Gastroesophageal sphincter (tissue), 3 donors: ENCODE measurements around the gene ADAMTS19.

Experiments used
- CTCF ChIP-seq, 4 experiments: fragments of 200-600 bp in 2 of 4; fragments of 450-650 bp in 2 of 4; sonication (generic) in 1 of 4; IDR thresholded peaks; one replicate each; pipeline ENCODE4 v1.5.1; 2017 to 2019; ENCODE audit warnings: antibody characterized with exemption in 4 of 4, mild to moderate bottlenecking in 2 of 4, moderate library complexity in 2 of 4
- POLR2A ChIP-seq, 2 donors: fragments of 450-650 bp; IDR thresholded peaks; one replicate each; pipeline ENCODE4 v1.6.1; 2017; ENCODE audit warnings: antibody characterized with exemption in 2 of 2, mild to moderate bottlenecking in 2 of 2, moderate library complexity in 1 of 2
- POLR2AphosphoS5 ChIP-seq: sonication (generic); formaldehyde crosslinking; IDR thresholded peaks from one replicate; pipeline ENCODE4 v1.6.1; 2017; ENCODE audit warnings: antibody characterized with exemption

GRCh38 chr5:129696636-129697035, 236.5 kb downstream of the ADAMTS19 start:
- TF ChIP-seq CTCF (IDR thresholded peaks at IDR 0.05): no peak
- TF ChIP-seq POLR2A (IDR thresholded peaks at IDR 0.05): no peak
- TF ChIP-seq POLR2AphosphoS5: no peak
